ENCODE measurements around the gene STX5.

The STX5 gene

DNA sequence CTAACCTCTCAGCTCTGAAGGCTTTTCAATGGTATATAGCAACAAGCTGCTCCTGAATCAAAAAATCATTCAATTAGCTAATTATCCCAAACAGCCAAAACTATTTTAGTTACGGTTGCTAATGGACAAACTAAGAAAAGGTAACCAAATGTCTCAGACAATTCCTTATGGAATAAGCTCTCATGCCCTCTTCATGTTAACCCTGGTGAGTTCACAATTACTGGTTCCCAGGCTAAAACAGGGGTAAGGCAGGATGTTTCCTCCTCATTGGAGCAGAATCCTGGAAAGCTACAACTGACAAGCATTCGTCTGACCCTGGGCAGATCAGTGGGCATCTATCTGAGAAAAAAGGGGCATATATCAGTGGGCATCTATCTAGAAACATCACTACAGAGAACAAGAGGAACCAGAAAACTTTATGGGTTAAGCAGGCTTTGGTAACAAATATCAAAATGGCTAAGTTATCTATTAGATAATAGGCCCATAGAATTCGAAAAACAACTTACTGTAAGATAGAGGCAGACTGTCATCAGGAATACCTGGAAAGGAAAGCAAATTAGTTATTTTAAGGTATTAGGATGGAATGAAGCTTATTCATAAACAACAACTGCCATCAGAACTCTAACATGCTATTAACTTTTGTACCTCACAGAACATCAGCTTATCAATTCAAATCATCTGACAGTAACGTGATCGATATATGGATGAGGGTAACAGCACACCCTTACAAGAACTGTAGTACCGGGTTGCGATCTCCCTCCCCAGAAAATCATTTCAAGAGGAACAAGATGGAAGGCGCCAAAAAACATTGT, 22.4 kb upstream of the STX5 start:
- Histone ChIP-seq H3K36me3 (ENCODE audit: control insufficient read depth in 5 of 5, insufficient read depth in 5 of 5, low read length in 5 of 5) (peaks cover 22 to 34% (median 29%) of the 10 kb centered on the region in 5 donors), H3K9ac (ENCODE audit: low read length in 5 of 5) (peak overlapping the region in 4 of 5 donors; percentile 24 to 91 (median 85)), H3K4me1 (ENCODE audit: control insufficient read depth in 5 of 5, insufficient read depth in 5 of 5, low read length in 5 of 5) (peaks cover 2 to 36% (median 34%) of the 10 kb centered on the region in 5 donors), H3K4me3 (ENCODE audit: low read depth in 1 of 5, low read length in 5 of 5) (peak overlapping the region; percentile 82 to 94 (median 93)), H3K9me3 (ENCODE audit: control insufficient read depth in 5 of 5, low read length in 5 of 5) (no peaks in the 10 kb centered on the region), H3K27ac (ENCODE audit: low read depth, low read length) (peak overlapping the region; percentile 85), H3K27me3 (ENCODE audit: control insufficient read depth in 5 of 5, insufficient read depth in 4 of 5, low read length in 5 of 5) (no peaks in the 10 kb centered on the region)

DNA sequence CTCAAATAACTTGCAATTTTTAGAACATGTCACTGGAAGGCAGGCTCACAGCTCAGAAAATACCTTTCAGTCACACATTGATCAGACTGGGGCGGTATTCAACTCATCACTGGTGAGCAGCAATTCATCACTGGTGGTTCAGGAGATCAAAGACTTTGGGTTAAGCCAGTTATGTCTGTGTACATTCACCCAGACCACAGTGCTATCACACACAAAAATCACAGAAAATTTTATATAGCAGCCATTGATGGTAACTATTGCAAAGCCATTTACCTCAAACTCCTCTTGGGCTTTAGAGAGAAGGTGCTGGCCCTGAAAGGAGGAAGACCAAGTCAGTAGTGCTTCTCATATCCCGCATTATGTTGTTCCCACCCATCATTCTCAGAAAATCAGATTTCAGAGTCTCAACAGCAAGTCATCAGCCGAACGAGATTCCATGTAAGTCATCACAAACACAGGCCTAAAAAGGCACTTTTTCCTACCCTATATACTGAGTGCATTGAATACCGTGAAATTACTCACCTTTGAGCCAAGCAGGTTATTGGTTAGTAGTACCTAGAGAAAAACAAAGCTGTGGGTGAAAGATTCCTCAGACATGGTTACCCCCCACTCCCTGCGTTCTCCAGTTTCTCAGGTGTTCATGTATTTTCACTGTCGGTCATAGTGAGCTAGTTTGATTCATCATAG, 21.6 kb upstream of the STX5 start:
- Histone ChIP-seq H3K4me3 (ENCODE audit: low read depth in 1 of 5, low read length in 5 of 5) (peak overlapping the region in 2 of 5 donors; percentile 93 to 94), H3K9ac (ENCODE audit: low read length in 5 of 5) (peak overlapping the region in 3 of 5 donors; percentile 20 to 91 (median 80)), H3K9me3 (ENCODE audit: control insufficient read depth in 5 of 5, low read length in 5 of 5) (no peaks in the 10 kb centered on the region), H3K4me1 (ENCODE audit: control insufficient read depth in 5 of 5, insufficient read depth in 5 of 5, low read length in 5 of 5) (peaks cover 2 to 36% (median 34%) of the 10 kb centered on the region in 5 donors), H3K27me3 (ENCODE audit: control insufficient read depth in 5 of 5, insufficient read depth in 4 of 5, low read length in 5 of 5) (no peaks in the 10 kb centered on the region), H3K27ac (ENCODE audit: low read depth, low read length) (peak overlapping the region; percentile 20), H3K36me3 (ENCODE audit: control insufficient read depth in 5 of 5, insufficient read depth in 5 of 5, low read length in 5 of 5) (peaks cover 22 to 34% (median 29%) of the 10 kb centered on the region in 5 donors)

DNA sequence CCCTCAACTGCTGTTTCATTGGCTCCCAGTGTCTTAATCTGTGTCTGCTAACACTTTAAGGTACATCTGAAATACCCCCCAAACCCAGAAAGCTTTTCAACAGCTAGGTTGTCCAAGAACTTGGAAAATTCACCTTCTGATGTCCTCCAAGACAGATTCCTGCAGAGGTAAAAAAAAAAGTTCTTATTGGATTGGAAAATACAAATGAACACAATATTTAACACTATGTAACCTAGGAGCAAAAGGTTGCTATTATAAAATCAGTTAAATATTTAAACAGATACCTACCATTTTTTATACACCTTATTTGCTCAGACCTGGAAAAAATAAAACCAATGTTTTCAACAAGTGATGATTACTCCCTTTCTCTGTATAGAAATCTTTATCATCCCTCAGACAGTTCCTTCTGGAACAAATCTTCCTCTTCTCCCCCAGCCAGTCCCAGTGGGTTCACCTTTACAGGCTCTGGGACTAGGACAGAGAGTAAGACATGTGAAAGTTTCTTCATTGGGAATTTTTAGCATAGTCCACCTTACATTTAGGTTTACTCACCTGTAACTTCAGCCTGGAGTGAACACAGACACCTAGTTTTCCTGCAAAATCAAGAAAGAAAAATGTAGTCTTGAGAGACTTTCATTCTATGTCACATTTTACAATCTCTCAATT, 20.8 kb upstream of the STX5 start:
- H3K27ac ChIP-seq (ENCODE audit: low read depth, low read length), result no peak overlapping the region
- no peak overlapping the region for H3K9ac ChIP-seq (ENCODE audit: low read length in 5 of 5)
- no peaks in the 10 kb centered on the region for H3K27me3 ChIP-seq (ENCODE audit: control insufficient read depth in 5 of 5, insufficient read depth in 4 of 5, low read length in 5 of 5)
- no peaks in the 10 kb centered on the region for H3K9me3 ChIP-seq (ENCODE audit: control insufficient read depth in 5 of 5, low read length in 5 of 5)
- no peak overlapping the region for H3K4me3 ChIP-seq (ENCODE audit: low read depth in 1 of 5, low read length in 5 of 5)
- H3K36me3 ChIP-seq (ENCODE audit: control insufficient read depth in 5 of 5, insufficient read depth in 5 of 5, low read length in 5 of 5), result peaks cover 22 to 34% (median 29%) of the 10 kb centered on the region in 5 donors
- H3K4me1 ChIP-seq (ENCODE audit: control insufficient read depth in 5 of 5, insufficient read depth in 5 of 5, low read length in 5 of 5), result peaks cover 2 to 36% (median 34%) of the 10 kb centered on the region in 5 donors

GRCh38 chr11:62851807-62852522, 20.1 kb upstream of the STX5 start:
- H3K27ac ChIP-seq (ENCODE audit: low read depth, low read length), result no peak overlapping the region
- H3K4me3 ChIP-seq (ENCODE audit: low read depth in 1 of 5, low read length in 5 of 5), result no peak overlapping the region
- H3K27me3 ChIP-seq (ENCODE audit: control insufficient read depth in 5 of 5, insufficient read depth in 4 of 5, low read length in 5 of 5), result no peaks in the 10 kb centered on the region
- peaks cover 2 to 36% (median 34%) of the 10 kb centered on the region in 5 donors for H3K4me1 ChIP-seq (ENCODE audit: control insufficient read depth in 5 of 5, insufficient read depth in 5 of 5, low read length in 5 of 5)
- peaks cover 22 to 34% (median 29%) of the 10 kb centered on the region in 5 donors for H3K36me3 ChIP-seq (ENCODE audit: control insufficient read depth in 5 of 5, insufficient read depth in 5 of 5, low read length in 5 of 5)
- H3K9ac ChIP-seq (ENCODE audit: low read length in 5 of 5), result no peak overlapping the region
- H3K9me3 ChIP-seq (ENCODE audit: control insufficient read depth in 5 of 5, low read length in 5 of 5), result no peaks in the 10 kb centered on the region

DNA sequence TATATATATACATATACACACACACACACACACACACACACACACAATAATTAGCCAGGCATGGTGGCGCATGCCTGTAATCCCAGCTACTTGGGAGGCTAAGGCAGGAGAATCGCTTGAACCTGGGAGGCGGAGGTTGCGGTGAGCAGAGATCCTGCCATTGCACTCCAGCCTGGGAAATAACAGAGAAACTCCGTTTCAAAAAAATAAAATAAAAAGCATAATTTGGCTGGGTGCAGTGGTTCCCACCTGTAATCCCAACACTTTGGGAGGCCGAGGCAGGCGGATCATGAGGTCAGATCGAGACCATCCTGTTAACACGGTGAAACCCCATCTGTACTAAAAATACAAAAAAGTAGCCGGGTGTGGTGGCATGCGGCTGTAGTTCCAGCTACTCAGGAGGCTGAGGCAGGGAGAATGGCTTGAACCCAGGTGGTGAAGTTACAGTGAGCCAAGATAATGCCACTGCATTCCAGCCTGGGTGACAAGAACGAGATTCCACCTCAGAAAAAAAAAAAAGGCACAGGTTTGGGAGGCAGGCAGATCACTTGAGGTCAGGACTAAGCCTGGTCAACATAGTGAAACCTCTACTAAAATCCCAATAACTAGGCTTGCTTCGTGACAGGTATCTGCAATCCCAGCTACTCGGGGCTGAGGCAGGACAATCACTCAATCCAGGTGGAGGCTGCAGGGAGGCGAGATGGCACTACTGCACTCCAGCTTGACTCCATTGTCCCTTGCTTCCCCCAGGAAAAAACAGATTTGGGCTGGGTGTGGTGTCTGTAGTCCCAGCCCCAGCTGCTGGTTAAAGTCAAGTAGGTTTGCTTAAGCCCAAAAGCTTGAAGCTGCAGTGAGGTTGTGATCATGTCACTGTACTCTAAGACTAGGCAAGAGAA, 19.3 kb upstream of the STX5 start:
- H3K9ac ChIP-seq (ENCODE audit: low read length in 5 of 5), result no peak overlapping the region
- peaks cover 22 to 34% (median 29%) of the 10 kb centered on the region in 5 donors for H3K36me3 ChIP-seq (ENCODE audit: control insufficient read depth in 5 of 5, insufficient read depth in 5 of 5, low read length in 5 of 5)
- no peak overlapping the region for H3K27ac ChIP-seq (ENCODE audit: low read depth, low read length)
- no peaks in the 10 kb centered on the region for H3K27me3 ChIP-seq (ENCODE audit: control insufficient read depth in 5 of 5, insufficient read depth in 4 of 5, low read length in 5 of 5)
- H3K4me3 ChIP-seq (ENCODE audit: low read depth in 1 of 5, low read length in 5 of 5), result no peak overlapping the region
- no peaks in the 10 kb centered on the region for H3K9me3 ChIP-seq (ENCODE audit: control insufficient read depth in 5 of 5, low read length in 5 of 5)
- H3K4me1 ChIP-seq (ENCODE audit: control insufficient read depth in 5 of 5, insufficient read depth in 5 of 5, low read length in 5 of 5), result peaks cover 2 to 30% (median 28%) of the 10 kb centered on the region in 5 donors

GRCh38 chr11:62847767-62848314, 16.0 kb upstream of the STX5 start:
- no peak overlapping the region for H3K27ac ChIP-seq (ENCODE audit: low read depth, low read length)
- peaks cover 0 to under 1% (median under 1%) of the 10 kb centered on the region in 5 donors for H3K4me1 ChIP-seq (ENCODE audit: control insufficient read depth in 5 of 5, insufficient read depth in 5 of 5, low read length in 5 of 5)
- no peaks in the 10 kb centered on the region for H3K9me3 ChIP-seq (ENCODE audit: control insufficient read depth in 5 of 5, low read length in 5 of 5)
- H3K9ac ChIP-seq (ENCODE audit: low read length in 5 of 5), result no peak overlapping the region
- H3K27me3 ChIP-seq (ENCODE audit: control insufficient read depth in 5 of 5, insufficient read depth in 4 of 5, low read length in 5 of 5), result no peaks in the 10 kb centered on the region
- peaks cover 10 to 17% (median 16%) of the 10 kb centered on the region in 5 donors for H3K36me3 ChIP-seq (ENCODE audit: control insufficient read depth in 5 of 5, insufficient read depth in 5 of 5, low read length in 5 of 5)
- H3K4me3 ChIP-seq (ENCODE audit: low read depth in 1 of 5, low read length in 5 of 5), result no peak overlapping the region

DNA sequence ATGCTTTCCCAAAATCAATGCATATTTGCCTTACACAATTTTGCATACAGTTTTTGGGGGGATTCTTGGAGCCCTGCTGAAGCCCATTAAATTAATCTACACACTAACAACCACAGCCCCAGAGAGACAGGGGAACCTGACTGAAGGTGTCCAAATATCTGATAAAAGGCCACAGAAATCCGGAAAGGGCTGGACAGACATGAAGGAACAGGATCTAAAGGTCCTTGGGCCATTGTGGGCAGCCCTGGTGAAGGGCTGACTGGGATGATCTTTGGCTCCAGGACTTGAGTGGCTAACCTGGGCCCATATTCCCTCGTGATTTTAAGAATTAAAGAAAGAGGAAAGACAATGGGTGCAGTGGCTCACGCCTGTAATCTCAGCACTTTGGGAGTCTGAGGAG, 14.3 kb upstream of the STX5 start:
- H3K27me3 ChIP-seq (ENCODE audit: control insufficient read depth in 5 of 5, insufficient read depth in 4 of 5, low read length in 5 of 5), result no peaks in the 10 kb centered on the region
- no peak overlapping the region for H3K9ac ChIP-seq (ENCODE audit: low read length in 5 of 5)
- no peak overlapping the region for H3K27ac ChIP-seq (ENCODE audit: low read depth, low read length)
- peaks cover 0 to under 1% (median 0%) of the 10 kb centered on the region in 5 donors for H3K36me3 ChIP-seq (ENCODE audit: control insufficient read depth in 5 of 5, insufficient read depth in 5 of 5, low read length in 5 of 5)
- H3K9me3 ChIP-seq (ENCODE audit: control insufficient read depth in 5 of 5, low read length in 5 of 5), result no peaks in the 10 kb centered on the region
- peaks cover 4 to 10% (median 10%) of the 10 kb centered on the region in 5 donors for H3K4me1 ChIP-seq (ENCODE audit: control insufficient read depth in 5 of 5, insufficient read depth in 5 of 5, low read length in 5 of 5)
- no peak overlapping the region for H3K4me3 ChIP-seq (ENCODE audit: low read depth in 1 of 5, low read length in 5 of 5)

DNA sequence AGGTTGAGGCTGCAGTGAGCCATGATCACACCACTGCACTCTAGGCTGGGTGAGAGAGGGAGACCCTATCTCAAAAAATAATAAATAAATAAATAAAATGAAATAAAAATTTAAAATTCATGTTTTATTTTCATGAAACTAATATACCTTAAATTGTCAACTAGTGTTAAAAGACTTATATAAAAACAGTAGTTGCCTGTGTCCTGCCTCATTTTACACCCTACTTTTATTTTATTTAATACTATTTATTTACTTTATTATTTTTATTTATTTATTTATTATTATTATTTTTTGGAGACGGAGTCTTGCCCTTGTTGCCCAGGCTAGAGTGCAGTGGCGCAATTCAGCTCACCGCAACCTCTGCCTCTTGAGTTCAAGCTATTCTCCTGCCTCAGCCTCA, 12.3 kb upstream of the STX5 start:
- H3K9ac ChIP-seq (ENCODE audit: low read length in 5 of 5), result no peak overlapping the region
- peaks cover 4 to 28% (median 17%) of the 10 kb centered on the region in 5 donors for H3K4me1 ChIP-seq (ENCODE audit: control insufficient read depth in 5 of 5, insufficient read depth in 5 of 5, low read length in 5 of 5)
- no peaks in the 10 kb centered on the region for H3K36me3 ChIP-seq (ENCODE audit: control insufficient read depth in 5 of 5, insufficient read depth in 5 of 5, low read length in 5 of 5)
- H3K4me3 ChIP-seq (ENCODE audit: low read depth in 1 of 5, low read length in 5 of 5), result no peak overlapping the region
- H3K27me3 ChIP-seq (ENCODE audit: control insufficient read depth in 5 of 5, insufficient read depth in 4 of 5, low read length in 5 of 5), result no peaks in the 10 kb centered on the region
- H3K9me3 ChIP-seq (ENCODE audit: control insufficient read depth in 5 of 5, low read length in 5 of 5), result no peaks in the 10 kb centered on the region
- no peak overlapping the region for H3K27ac ChIP-seq (ENCODE audit: low read depth, low read length)

Measured in subcutaneous abdominal adipose tissue (tissue), 5 donors.